DOHH2 (cell line): ENCODE results near the gene TMC7.

Experiments used
- H3F3A ChIP-seq: fragments of 200-600 bp; sonication (generic), shearing (Covaris generic); 2 replicates; pipeline ENCODE4 v1.6.0; 2016; ENCODE audit warnings: antibody characterized with exemption, mild to moderate bottlenecking; ENCODE audit not compliant: control insufficient read depth, insufficient read depth
- H3K27ac ChIP-seq: fragments of 200-600 bp; sonication (generic); 2 replicates; pipeline ENCODE4 v1.5.1; 2014; ENCODE audit warnings: low read depth, mild to moderate bottlenecking, low read length, moderate library complexity
- H3K27me3 ChIP-seq: fragments of 200-600 bp; sonication (generic); 2 replicates; pipeline ENCODE4 v1.6.1; 2014; ENCODE audit warnings: mild to moderate bottlenecking, low read length, mixed read lengths; ENCODE audit not compliant: control insufficient read depth
- H3K36me3 ChIP-seq: fragments of 200-600 bp; sonication (generic); 2 replicates; pipeline ENCODE4 v1.6.1; 2014; ENCODE audit warnings: mild to moderate bottlenecking, low read length, moderate library complexity, mixed read lengths; ENCODE audit not compliant: control insufficient read depth
- H3K4me1 ChIP-seq: fragments of 200-600 bp; sonication (generic); 2 replicates; pipeline ENCODE4 v1.6.1; 2014; ENCODE audit warnings: mild to moderate bottlenecking, low read length, mixed read lengths; ENCODE audit not compliant: control insufficient read depth
- H3K4me2 ChIP-seq: fragments of 200-600 bp; sonication (generic); 2 replicates; pipeline ENCODE4 v1.6.0; 2014; ENCODE audit warnings: mild to moderate bottlenecking, low read length, moderate library complexity
- H3K4me3 ChIP-seq: fragments of 200-600 bp; sonication (generic); 2 replicates; pipeline ENCODE4 v1.5.1; 2014; ENCODE audit warnings: mild to moderate bottlenecking, low read length, mixed read lengths
- H3K79me2 ChIP-seq: fragments of 200-600 bp; sonication (generic); 2 replicates; pipeline ENCODE4 v1.6.1; 2014; ENCODE audit warnings: mild to moderate bottlenecking, low read length, mixed read lengths; ENCODE audit not compliant: control insufficient read depth
- H3K9me2 ChIP-seq: fragments of 200-600 bp; sonication (generic); replicated peaks from 2 replicates; pipeline ENCODE4 v1.6.1; 2014; ENCODE audit warnings: mild to moderate bottlenecking, low read length, mixed read lengths; ENCODE audit not compliant: control insufficient read depth
- H3K9me3 ChIP-seq: fragments of 200-600 bp; sonication (generic); 2 replicates; pipeline ENCODE4 v1.6.1; 2014; ENCODE audit warnings: antibody characterized with exemption, low read length, mixed read lengths; ENCODE audit not compliant: control insufficient read depth, insufficient read depth
- H4K20me1 ChIP-seq: fragments of 200-600 bp; sonication (generic); 2 replicates; pipeline ENCODE4 v1.6.0; 2014; ENCODE audit warnings: low read depth, mild to moderate bottlenecking, antibody characterized with exemption, low read length, moderate library complexity; ENCODE audit not compliant: control insufficient read depth, insufficient read depth
- EZH2phosphoT487 ChIP-seq: fragments of 200-600 bp; sonication (generic); IDR thresholded peaks from 2 replicates; pipeline ENCODE4 v1.6.1; 2017; ENCODE audit warnings: borderline replicate concordance, mild to moderate bottlenecking, antibody characterized with exemption, low read length, moderate library complexity, mixed read lengths
- TF ChIP-seq, protein P1 (sequence below): fragments of 200-600 bp; sonication (generic); IDR thresholded peaks from one replicate; pipeline ENCODE4 v1.5.1; 2014; ENCODE audit warnings: antibody characterized with exemption, mild to moderate bottlenecking, low read depth, low read length; ENCODE audit not compliant: poor library complexity, severe bottlenecking

TMC7 gene

DNA sequence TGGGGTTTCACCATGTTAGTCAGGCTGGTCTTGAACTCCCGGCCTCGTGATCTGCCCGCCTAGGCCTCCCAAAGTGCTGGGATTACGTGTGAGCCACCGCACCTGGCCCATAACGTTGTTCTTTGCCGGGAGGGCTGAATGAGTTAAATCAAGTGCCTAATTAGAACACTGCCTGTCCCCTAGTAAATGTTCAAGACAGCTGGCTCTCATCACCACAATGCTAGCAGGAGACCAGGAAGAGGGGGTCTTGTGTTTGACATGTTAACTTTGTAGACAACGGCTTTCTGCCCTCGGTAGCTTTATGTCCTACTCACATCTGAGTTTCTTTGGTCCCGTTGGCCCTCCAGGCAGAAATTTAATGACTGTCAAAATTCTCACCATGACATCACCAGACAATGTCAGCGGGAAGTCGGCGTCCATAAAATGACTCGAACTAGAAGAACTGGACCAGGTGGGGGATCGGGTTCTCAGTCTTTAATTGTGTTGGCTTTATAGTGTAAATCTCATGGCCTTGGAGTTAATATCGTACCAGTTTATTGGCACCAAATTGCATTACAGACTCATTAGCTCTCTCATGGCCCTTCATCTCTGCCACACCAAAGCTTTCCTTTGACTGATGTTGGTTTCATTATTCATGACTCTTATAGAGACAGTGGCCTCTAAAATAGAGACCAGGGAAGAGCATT is 118.6 kb downstream of the TMC7 start:
- Histone ChIP-seq H3K4me3 (no peak overlapping the region), H3K9me3 (peaks cover 6% of the 10 kb centered on the region; the same call in 1 of the 2 replicates), H3K27me3 (no peaks in the 10 kb centered on the region), H3F3A (no peaks in the 10 kb centered on the region), H3K27ac (no peak overlapping the region), H3K9me2 (no peaks in the 10 kb centered on the region), H4K20me1 (no peaks in the 10 kb centered on the region), H3K4me1 (no peaks in the 10 kb centered on the region), H3K36me3 (no peaks in the 10 kb centered on the region), H3K79me2 (no peaks in the 10 kb centered on the region), H3K4me2 (no peak overlapping the region)
- TF ChIP-seq EZH2phosphoT487, result no peak
- TF ChIP-seq, protein P1, sequence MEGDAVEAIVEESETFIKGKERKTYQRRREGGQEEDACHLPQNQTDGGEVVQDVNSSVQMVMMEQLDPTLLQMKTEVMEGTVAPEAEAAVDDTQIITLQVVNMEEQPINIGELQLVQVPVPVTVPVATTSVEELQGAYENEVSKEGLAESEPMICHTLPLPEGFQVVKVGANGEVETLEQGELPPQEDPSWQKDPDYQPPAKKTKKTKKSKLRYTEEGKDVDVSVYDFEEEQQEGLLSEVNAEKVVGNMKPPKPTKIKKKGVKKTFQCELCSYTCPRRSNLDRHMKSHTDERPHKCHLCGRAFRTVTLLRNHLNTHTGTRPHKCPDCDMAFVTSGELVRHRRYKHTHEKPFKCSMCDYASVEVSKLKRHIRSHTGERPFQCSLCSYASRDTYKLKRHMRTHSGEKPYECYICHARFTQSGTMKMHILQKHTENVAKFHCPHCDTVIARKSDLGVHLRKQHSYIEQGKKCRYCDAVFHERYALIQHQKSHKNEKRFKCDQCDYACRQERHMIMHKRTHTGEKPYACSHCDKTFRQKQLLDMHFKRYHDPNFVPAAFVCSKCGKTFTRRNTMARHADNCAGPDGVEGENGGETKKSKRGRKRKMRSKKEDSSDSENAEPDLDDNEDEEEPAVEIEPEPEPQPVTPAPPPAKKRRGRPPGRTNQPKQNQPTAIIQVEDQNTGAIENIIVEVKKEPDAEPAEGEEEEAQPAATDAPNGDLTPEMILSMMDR, result no peak

DNA sequence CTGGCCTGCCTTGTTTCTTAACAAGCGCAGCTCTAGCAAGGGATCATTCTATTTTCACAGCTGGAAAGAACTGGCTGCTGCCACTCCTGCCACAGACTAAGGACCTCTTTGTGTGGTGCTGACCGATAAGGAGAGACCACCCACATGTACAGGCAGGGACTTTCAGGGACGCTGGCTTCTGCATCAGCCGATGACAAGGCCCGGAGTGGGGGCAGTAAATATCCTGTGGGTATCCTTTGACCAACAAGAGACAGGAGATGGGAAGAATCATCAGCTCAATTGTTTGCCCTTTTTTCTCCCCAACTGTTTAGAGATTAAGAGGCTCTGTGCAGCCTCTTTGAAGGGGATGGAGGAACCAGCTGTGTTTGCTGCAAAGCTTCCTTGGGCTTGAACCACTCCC is 120.9 kb downstream of the TMC7 start:
- Histone ChIP-seq H3K9me2 (no peaks in the 10 kb centered on the region), H3K4me1 (no peaks in the 10 kb centered on the region), H3K9me3 (no peaks in the 10 kb centered on the region), H3K27ac (no peak overlapping the region), H3K79me2 (no peaks in the 10 kb centered on the region), H3K4me3 (no peak overlapping the region), H3K36me3 (no peaks in the 10 kb centered on the region), H3K27me3 (no peaks in the 10 kb centered on the region), H3K4me2 (no peak overlapping the region), H3F3A (no peaks in the 10 kb centered on the region), H4K20me1 (no peaks in the 10 kb centered on the region)
- no peak for TF ChIP-seq EZH2phosphoT487
- TF ChIP-seq, protein P1, result no peak

DNA sequence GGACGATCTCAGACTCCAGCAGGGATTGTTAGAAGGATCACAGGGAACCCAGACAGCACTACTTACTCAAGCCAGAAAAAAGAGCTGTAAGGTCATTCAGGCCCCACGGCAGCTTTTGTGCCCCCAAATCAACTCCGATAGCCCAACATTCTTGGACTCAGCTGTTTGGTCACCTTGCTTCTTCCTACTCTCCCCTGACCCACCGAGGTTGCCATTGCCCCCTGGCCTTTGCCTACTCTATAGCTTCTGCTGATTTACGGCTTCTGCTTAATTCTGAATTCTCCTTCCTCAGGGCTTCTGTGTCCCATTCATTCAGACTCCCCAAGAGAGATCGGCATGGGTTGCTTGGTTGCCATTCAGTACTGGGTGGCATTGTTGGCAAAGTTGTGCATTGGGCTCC is 121.4 kb downstream of the TMC7 start:
- Histone ChIP-seq H3K9me3 (no peaks in the 10 kb centered on the region), H3K27me3 (no peaks in the 10 kb centered on the region), H3K9me2 (no peaks in the 10 kb centered on the region), H3K4me3 (no peak overlapping the region), H3K79me2 (no peaks in the 10 kb centered on the region), H3K4me2 (no peak overlapping the region), H3K4me1 (no peaks in the 10 kb centered on the region), H3K27ac (no peak overlapping the region), H4K20me1 (no peaks in the 10 kb centered on the region), H3F3A (no peaks in the 10 kb centered on the region), H3K36me3 (no peaks in the 10 kb centered on the region)
- TF ChIP-seq EZH2phosphoT487, result no peak
- TF ChIP-seq, protein P1, result no peak
